ENCODE data around the gene LRP1B. TPM values are rescaled to one million over a fixed set of nuclear protein-coding genes. Genes with fewer than 3 reads are reported as not detected.

LRP1B gene
- total and polyA plus RNA-seq, 5 donors from 2014 or later: not detected

DNA sequence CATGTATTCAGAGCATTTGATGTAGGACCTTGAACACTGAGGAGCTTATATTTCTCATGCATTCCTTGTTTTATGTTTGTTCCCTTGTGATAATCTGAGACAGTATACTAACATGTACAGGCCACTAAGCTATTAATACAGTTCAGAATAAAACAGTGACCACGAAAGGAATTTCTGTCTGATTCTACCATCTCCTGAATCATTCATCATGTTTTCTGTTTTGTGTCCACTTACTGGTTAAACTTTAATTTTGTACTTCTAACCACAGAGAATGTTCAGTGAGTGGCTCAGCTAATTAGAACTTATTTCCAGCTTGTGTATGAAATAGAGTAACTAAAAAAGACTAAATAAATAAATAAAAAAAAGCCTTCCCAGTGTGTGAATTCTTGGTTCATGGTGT is 110.4 kb downstream of the LRP1B start:
- no peaks in the 10 kb centered on the region for H3K27me3 ChIP-seq (ENCODE audit: control insufficient read depth, insufficient read depth, low read length)
- no peaks in the 10 kb centered on the region for H3K27me3 Mint-ChIP-seq
- no peaks in the 10 kb centered on the region for H3K9me3 ChIP-seq (ENCODE audit: control insufficient read depth in 2 of 2, low read length in 2 of 2)
- no peak overlapping the region for H3K4me3 ChIP-seq (ENCODE audit: low read depth, low read length)
- H3K36me3 ChIP-seq (ENCODE audit: control insufficient read depth, insufficient read depth, low read length): no peaks in the 10 kb centered on the region
- H3K4me1 Mint-ChIP-seq: no peaks in the 10 kb centered on the region
- DNase-seq (no peak), ATAC-seq (ENCODE audit: low read depth in 2 of 2) (no peak)
- H3K9me3 Mint-ChIP-seq: peaks cover 0 to 16% (median 7%) of the 10 kb centered on the region in 7 donors
- H3K4me3 Mint-ChIP-seq: no peak overlapping the region
- no peak overlapping the region for H3K27ac Mint-ChIP-seq
- no peaks in the 10 kb centered on the region for H3K4me1 ChIP-seq (ENCODE audit: control insufficient read depth, insufficient read depth, low read length, poor library complexity, severe bottlenecking)
- H3K36me3 Mint-ChIP-seq: no peaks in the 10 kb centered on the region
- H3K27ac ChIP-seq (ENCODE audit: insufficient read depth, low read length, poor library complexity, severe bottlenecking): no peak overlapping the region

DNA sequence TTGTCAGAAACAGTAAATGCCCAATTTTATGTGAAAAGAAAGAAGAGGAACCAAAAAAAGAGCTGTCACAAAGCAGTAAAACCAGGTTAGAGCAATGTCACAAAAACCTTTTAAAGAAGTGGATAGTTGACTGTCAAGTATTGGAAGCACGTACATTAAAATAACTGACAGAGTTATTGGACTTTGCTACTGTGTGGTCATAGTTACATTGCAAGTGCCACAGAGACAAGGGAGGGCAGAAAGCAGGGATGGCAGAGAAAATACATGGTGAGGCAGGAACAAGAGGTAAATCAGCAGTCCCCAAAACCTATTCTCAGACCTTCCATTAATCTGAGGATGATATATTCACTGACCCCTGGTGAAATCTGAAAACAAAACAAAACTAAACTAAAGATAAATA is 116.3 kb downstream of the LRP1B start:
- Histone ChIP-seq H3K4me3 (ENCODE audit: low read depth, low read length) (no peak overlapping the region), H3K4me1 (ENCODE audit: control insufficient read depth, insufficient read depth, low read length, poor library complexity, severe bottlenecking) (no peaks in the 10 kb centered on the region), H3K27me3 (ENCODE audit: control insufficient read depth, insufficient read depth, low read length) (no peaks in the 10 kb centered on the region), H3K36me3 (ENCODE audit: control insufficient read depth, insufficient read depth, low read length) (no peaks in the 10 kb centered on the region), H3K27ac (ENCODE audit: insufficient read depth, low read length, poor library complexity, severe bottlenecking) (no peak overlapping the region), H3K9me3 (ENCODE audit: control insufficient read depth in 2 of 2, low read length in 2 of 2) (peaks cover 0 to 3% of the 10 kb centered on the region in 2 experiments)
- no peaks in the 10 kb centered on the region for H3K36me3 Mint-ChIP-seq
- DNase-seq (no peak), ATAC-seq (ENCODE audit: low read depth in 2 of 2) (no peak)
- H3K9me3 Mint-ChIP-seq: peaks cover 0 to 19% (median 7%) of the 10 kb centered on the region in 7 donors
- H3K4me1 Mint-ChIP-seq: peaks cover 0 to 2% (median 0%) of the 10 kb centered on the region in 4 donors
- no peak overlapping the region for H3K4me3 Mint-ChIP-seq
- H3K27ac Mint-ChIP-seq: no peak overlapping the region
- no peaks in the 10 kb centered on the region for H3K27me3 Mint-ChIP-seq

- ATAC-seq (ENCODE audit: low read depth in 2 of 2): no peak
- Mint-ChIP-seq H3K4me3 (no peak overlapping the region), H3K27ac (no peak overlapping the region), H3K4me1 (peaks cover 0 to 2% (median 0%) of the 10 kb centered on the region in 4 donors), H3K36me3 (no peaks in the 10 kb centered on the region), H3K27me3 (no peaks in the 10 kb centered on the region), H3K9me3 (peaks cover 0 to 19% (median 4%) of the 10 kb centered on the region in 7 donors)
- Histone ChIP-seq H3K27ac (ENCODE audit: insufficient read depth, low read length, poor library complexity, severe bottlenecking) (no peak overlapping the region), H3K27me3 (ENCODE audit: control insufficient read depth, insufficient read depth, low read length) (no peaks in the 10 kb centered on the region), H3K9me3 (ENCODE audit: control insufficient read depth in 2 of 2, low read length in 2 of 2) (peaks cover 0 to 3% of the 10 kb centered on the region in 2 experiments), H3K36me3 (ENCODE audit: control insufficient read depth, insufficient read depth, low read length) (no peaks in the 10 kb centered on the region), H3K4me1 (ENCODE audit: control insufficient read depth, insufficient read depth, low read length, poor library complexity, severe bottlenecking) (no peaks in the 10 kb centered on the region), H3K4me3 (ENCODE audit: low read depth, low read length) (no peak overlapping the region)
- no peak for DNase-seq
These were observed 118.0 kb downstream of the LRP1B start for GRCh38 chr2:142012797-142013196.

GRCh38 chr2:142010477-142011270 is 120.1 kb downstream of the LRP1B start:
- no peaks in the 10 kb centered on the region for H3K4me1 ChIP-seq (ENCODE audit: control insufficient read depth, insufficient read depth, low read length, poor library complexity, severe bottlenecking)
- no peaks in the 10 kb centered on the region for H3K27me3 Mint-ChIP-seq
- H3K36me3 ChIP-seq (ENCODE audit: control insufficient read depth, insufficient read depth, low read length): no peaks in the 10 kb centered on the region
- peaks cover 0 to 2% (median 0%) of the 10 kb centered on the region in 4 donors for H3K4me1 Mint-ChIP-seq
- no peak overlapping the region for H3K4me3 Mint-ChIP-seq
- ATAC-seq (ENCODE audit: low read depth in 2 of 2): no peak
- DNase-seq: no peak
- no peak overlapping the region for H3K4me3 ChIP-seq (ENCODE audit: low read depth, low read length)
- H3K27ac Mint-ChIP-seq: no peak overlapping the region
- H3K9me3 ChIP-seq (ENCODE audit: control insufficient read depth in 2 of 2, low read length in 2 of 2): peaks cover 0 to 3% of the 10 kb centered on the region in 2 experiments
- H3K9me3 Mint-ChIP-seq: peaks cover 0 to 15% (median 1%) of the 10 kb centered on the region in 7 donors
- no peaks in the 10 kb centered on the region for H3K36me3 Mint-ChIP-seq
- no peaks in the 10 kb centered on the region for H3K27me3 ChIP-seq (ENCODE audit: control insufficient read depth, insufficient read depth, low read length)
- H3K27ac ChIP-seq (ENCODE audit: insufficient read depth, low read length, poor library complexity, severe bottlenecking): no peak overlapping the region

- H3K27ac Mint-ChIP-seq: no peak overlapping the region
- no peaks in the 10 kb centered on the region for H3K9me3 ChIP-seq (ENCODE audit: control insufficient read depth in 2 of 2, low read length in 2 of 2)
- H3K36me3 ChIP-seq (ENCODE audit: control insufficient read depth, insufficient read depth, low read length): no peaks in the 10 kb centered on the region
- H3K27me3 Mint-ChIP-seq: no peaks in the 10 kb centered on the region
- DNase-seq (no peak), ATAC-seq (ENCODE audit: low read depth in 2 of 2) (no peak)
- no peaks in the 10 kb centered on the region for H3K4me1 ChIP-seq (ENCODE audit: control insufficient read depth, insufficient read depth, low read length, poor library complexity, severe bottlenecking)
- peaks cover 0 to 2% (median 0%) of the 10 kb centered on the region in 4 donors for H3K4me1 Mint-ChIP-seq
- H3K36me3 Mint-ChIP-seq: no peaks in the 10 kb centered on the region
- H3K27ac ChIP-seq (ENCODE audit: insufficient read depth, low read length, poor library complexity, severe bottlenecking): no peak overlapping the region
- peaks cover 0 to 22% (median 1%) of the 10 kb centered on the region in 7 donors for H3K9me3 Mint-ChIP-seq
- no peaks in the 10 kb centered on the region for H3K27me3 ChIP-seq (ENCODE audit: control insufficient read depth, insufficient read depth, low read length)
- H3K4me3 Mint-ChIP-seq: no peak overlapping the region
- H3K4me3 ChIP-seq (ENCODE audit: low read depth, low read length): no peak overlapping the region
These were observed 122.6 kb downstream of the LRP1B start for GRCh38 chr2:142008135-142008744.

DNA sequence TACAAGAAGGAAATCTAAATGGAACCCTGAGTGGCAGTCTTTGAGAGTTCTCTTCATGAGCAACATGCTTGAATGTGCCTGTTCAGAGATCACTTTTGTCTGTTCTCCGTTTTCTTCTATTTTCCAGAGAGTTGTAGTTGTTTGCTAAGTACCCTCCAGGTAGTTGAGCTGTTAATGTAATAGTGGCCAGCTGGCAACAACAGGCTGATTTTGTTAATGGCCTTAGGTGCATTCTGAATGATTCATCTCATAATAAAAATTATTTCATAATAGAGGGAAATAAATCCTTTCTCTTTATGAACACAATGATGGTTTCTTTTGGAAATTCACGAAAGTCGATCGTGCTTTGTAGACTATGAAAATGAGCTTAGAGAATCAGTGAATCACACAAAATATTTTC is 136.8 kb downstream of the LRP1B start:
- Mint-ChIP-seq H3K36me3 (no peaks in the 10 kb centered on the region), H3K4me3 (no peak overlapping the region), H3K9me3 (peaks cover 1 to 10% (median 5%) of the 10 kb centered on the region in 7 donors), H3K4me1 (no peaks in the 10 kb centered on the region), H3K27ac (no peak overlapping the region), H3K27me3 (no peaks in the 10 kb centered on the region)
- Histone ChIP-seq H3K4me3 (ENCODE audit: low read depth, low read length) (no peak overlapping the region), H3K27ac (ENCODE audit: insufficient read depth, low read length, poor library complexity, severe bottlenecking) (no peak overlapping the region), H3K27me3 (ENCODE audit: control insufficient read depth, insufficient read depth, low read length) (no peaks in the 10 kb centered on the region), H3K4me1 (ENCODE audit: control insufficient read depth, insufficient read depth, low read length, poor library complexity, severe bottlenecking) (no peaks in the 10 kb centered on the region), H3K9me3 (ENCODE audit: control insufficient read depth in 2 of 2, low read length in 2 of 2) (peaks cover 0 to 2% of the 10 kb centered on the region in 2 experiments), H3K36me3 (ENCODE audit: control insufficient read depth, insufficient read depth, low read length) (no peaks in the 10 kb centered on the region)
- DNase-seq (no peak), ATAC-seq (ENCODE audit: low read depth in 2 of 2) (no peak)

GRCh38 chr2:141992695-141993094 is 138.1 kb downstream of the LRP1B start:
- Histone ChIP-seq H3K27me3 (ENCODE audit: control insufficient read depth, insufficient read depth, low read length) (no peaks in the 10 kb centered on the region), H3K27ac (ENCODE audit: insufficient read depth, low read length, poor library complexity, severe bottlenecking) (no peak overlapping the region), H3K4me1 (ENCODE audit: control insufficient read depth, insufficient read depth, low read length, poor library complexity, severe bottlenecking) (no peaks in the 10 kb centered on the region), H3K36me3 (ENCODE audit: control insufficient read depth, insufficient read depth, low read length) (no peaks in the 10 kb centered on the region), H3K4me3 (ENCODE audit: low read depth, low read length) (no peak overlapping the region), H3K9me3 (ENCODE audit: control insufficient read depth in 2 of 2, low read length in 2 of 2) (peaks cover 0 to 2% of the 10 kb centered on the region in 2 experiments)
- no peak for DNase-seq
- H3K4me3 Mint-ChIP-seq: no peak overlapping the region
- H3K27me3 Mint-ChIP-seq: no peaks in the 10 kb centered on the region
- no peak for ATAC-seq (ENCODE audit: low read depth in 2 of 2)
- H3K4me1 Mint-ChIP-seq: no peaks in the 10 kb centered on the region
- no peaks in the 10 kb centered on the region for H3K36me3 Mint-ChIP-seq
- H3K27ac Mint-ChIP-seq: no peak overlapping the region
- H3K9me3 Mint-ChIP-seq: peaks cover 1 to 10% (median 6%) of the 10 kb centered on the region in 7 donors

Measured in CD4-positive, CD25-positive, alpha-beta regulatory T cell (primary cell).